GM23248 (cell line): ENCODE results near the gene SPTBN5. TPM values are rescaled to one million over a fixed set of nuclear protein-coding genes. Genes with fewer than 3 reads are reported as not detected.

Experiments used
- DNase-seq: peaks from one replicate; pipeline ENCODE4 v3.0.0-alpha.2; 2015
- H2AFZ ChIP-seq: fragments of 200-600 bp; sonication (generic); 2 replicates; pipeline ENCODE4 v1.6.1; 2016; ENCODE audit warnings: antibody characterized with exemption
- H3F3A ChIP-seq: fragments of 200-600 bp; sonication (generic); 2 replicates; pipeline ENCODE4 v1.6.1; 2016; ENCODE audit warnings: mild to moderate bottlenecking, antibody characterized with exemption, mixed run types; ENCODE audit not compliant: insufficient read depth
- H3K27ac ChIP-seq: fragments of 200-600 bp; sonication (generic); 2 replicates; pipeline ENCODE4 v1.5.1; 2016; ENCODE audit warnings: mild to moderate bottlenecking
- H3K27me3 ChIP-seq: fragments of 200-600 bp; sonication (generic); replicated peaks from 2 replicates; pipeline ENCODE4 v1.6.1; 2016; ENCODE audit warnings: mild to moderate bottlenecking; ENCODE audit not compliant: insufficient read depth
- H3K36me3 ChIP-seq: fragments of 200-600 bp; sonication (generic); 2 replicates; pipeline ENCODE4 v1.6.1; 2016; ENCODE audit warnings: low read depth, mild to moderate bottlenecking
- H3K4me1 ChIP-seq: fragments of 200-600 bp; sonication (generic); 2 replicates; pipeline ENCODE4 v1.6.1; 2016; ENCODE audit warnings: mild to moderate bottlenecking; ENCODE audit not compliant: insufficient read depth
- H3K4me2 ChIP-seq: fragments of 200-600 bp; sonication (generic); one replicate; pipeline ENCODE4 v1.6.1; 2016; ENCODE audit warnings: mild to moderate bottlenecking; ENCODE audit not compliant: unreplicated experiment
- H3K4me3 ChIP-seq: fragments of 200-600 bp; sonication (generic); 2 replicates; pipeline ENCODE4 v1.5.1; 2016; ENCODE audit warnings: mild to moderate bottlenecking
- H3K79me2 ChIP-seq: fragments of 200-600 bp; sonication (generic); 2 replicates; pipeline ENCODE4 v1.6.1; 2016; ENCODE audit warnings: mild to moderate bottlenecking; ENCODE audit not compliant: insufficient read depth
- H3K9ac ChIP-seq: fragments of 200-600 bp; sonication (generic); 2 replicates; pipeline ENCODE4 v1.6.1; 2016; ENCODE audit warnings: mild to moderate bottlenecking
- H3K9me2 ChIP-seq: fragments of 200-600 bp; sonication (generic); 2 replicates; pipeline ENCODE4 v1.6.1; 2016; ENCODE audit warnings: mixed run types, mild to moderate bottlenecking, moderate library complexity; ENCODE audit not compliant: insufficient read depth
- H3K9me3 ChIP-seq: fragments of 200-600 bp; sonication (generic); one replicate; pipeline ENCODE4 v1.6.1; 2017; ENCODE audit warnings: low read depth
- H4K20me1 ChIP-seq: fragments of 200-600 bp; sonication (generic); 2 replicates; pipeline ENCODE4 v1.6.0; 2016; ENCODE audit not compliant: insufficient read depth
- EZH2 ChIP-seq: fragments of 200-600 bp; sonication (generic); IDR thresholded peaks from 2 replicates; pipeline ENCODE4 v1.6.1; 2018; ENCODE audit warnings: antibody characterized with exemption, mild to moderate bottlenecking; ENCODE audit not compliant: insufficient read depth, poor library complexity, severe bottlenecking
- EZH2phosphoT487 ChIP-seq: fragments of 200-600 bp; sonication (generic); IDR thresholded peaks from 2 replicates; pipeline ENCODE4 v1.6.1; 2018; ENCODE audit warnings: antibody characterized with exemption, moderate library complexity, mild to moderate bottlenecking, low read depth; ENCODE audit not compliant: insufficient read depth
- WGBS, 2 experiments: methylation state at CpG; one replicate each; pipeline ENCODE4 v1.1.6; 2015 to 2017; ENCODE audit warnings: low lambda C conversion rate in 2 of 2, low coverage in 1 of 2; ENCODE audit errors: missing lambda C conversion rate in 2 of 2; 5-methylcytosine and 5-hydroxymethylcytosine counted together
- in situ Hi-C: fragments of 300-500 bp; cut with MboI; formaldehyde crosslinking; loops from 2 replicates; pipeline ENCODE4 v1.15.0; 2020
- polyA plus RNA-seq: library from polyadenylated mRNA; unstranded; fragments of >200 nt; fragmentation: Nextera tagmentation; extraction: Ambion mirVana; gene quantifications from 2 replicates; pipeline ENCODE4 v1.2.1, GENCODE V29; 2016
- total RNA-seq: library from RNA; depleted of rRNA; stranded (reverse); fragments of >200 nt; shearing (Covaris generic); gene quantifications from 2 replicates; pipeline ENCODE4 v1.2.3, GENCODE V29; 2014

SPTBN5 gene
- total and polyA plus RNA-seq, 2 experiments from 2014 or later, result 0.03 to 0.11 TPM

DNA sequence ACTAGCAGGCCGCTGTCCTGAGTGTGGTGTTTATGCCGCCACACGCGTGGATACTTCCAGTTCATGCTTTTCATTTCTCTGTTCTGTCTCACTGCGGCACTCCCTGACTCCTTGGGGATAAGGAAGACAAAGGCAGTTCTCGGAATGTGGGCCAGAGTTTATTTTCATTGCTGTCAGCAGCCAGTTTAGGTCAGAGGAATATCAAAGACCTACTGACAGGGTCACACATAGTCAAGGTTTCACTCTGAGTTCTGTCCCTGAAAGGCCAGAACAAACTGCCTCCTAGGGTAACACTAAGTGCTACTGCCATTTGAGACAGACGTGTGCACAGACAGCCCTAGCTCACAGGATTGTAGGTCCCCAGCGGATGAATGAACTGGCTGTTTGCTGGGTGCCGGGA, 27.3 kb upstream of the SPTBN5 start:
- in situ Hi-C loops, result no loop called here
- Histone ChIP-seq H3K36me3 (no peaks in the 10 kb centered on the region), H2AFZ (no peak overlapping the region), H3K4me3 (no peak overlapping the region), H3K9ac (no peak overlapping the region), H3K4me2 (no peak overlapping the region), H3K4me1 (peaks cover 8% of the 10 kb centered on the region), H3K27me3 (no peaks in the 10 kb centered on the region), H3F3A (peaks cover 5% of the 10 kb centered on the region), H3K79me2 (peaks cover 5% of the 10 kb centered on the region), H4K20me1 (no peaks in the 10 kb centered on the region), H3K9me2 (no peaks in the 10 kb centered on the region), H3K27ac (no peak overlapping the region), H3K9me3 (no peaks in the 10 kb centered on the region)
- TF ChIP-seq EZH2phosphoT487 (no peak), EZH2 (no peak)
- DNase-seq, result no peak
- WGBS, 2 experiments, result 92 to 96% methylated on average over 9 of the region's 9 CpGs

DNA sequence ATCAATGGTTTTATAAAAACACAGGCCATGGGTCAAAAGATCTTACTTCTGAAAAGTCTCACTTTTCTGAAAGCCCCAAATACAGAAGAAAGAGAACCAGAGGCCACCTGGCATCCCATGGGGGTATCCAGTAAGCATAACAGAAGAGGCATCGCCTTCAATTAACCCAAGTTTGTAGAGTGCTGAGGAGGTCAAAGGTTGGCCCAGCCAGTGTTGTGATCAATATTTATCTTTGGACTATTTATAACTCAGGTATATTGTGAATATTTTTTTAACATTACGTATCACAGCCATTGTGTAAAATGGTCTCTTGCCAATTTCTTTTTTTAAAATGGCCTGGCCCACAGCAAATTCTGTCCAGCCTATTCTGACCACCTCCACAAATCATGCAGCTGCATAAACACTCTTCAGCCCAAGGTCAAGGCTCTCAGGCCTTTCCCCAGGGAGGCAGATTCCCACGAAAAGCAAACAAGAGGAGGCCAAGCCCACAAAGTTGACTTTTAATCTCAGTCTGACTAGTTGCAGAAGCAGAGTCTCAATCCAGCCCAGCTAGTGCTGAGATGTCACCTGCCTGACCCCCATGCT, 26.2 kb upstream of the SPTBN5 start:
- TF ChIP-seq EZH2 (no peak), EZH2phosphoT487 (no peak)
- H3K27me3 ChIP-seq, result no peaks in the 10 kb centered on the region
- no peaks in the 10 kb centered on the region for H3K9me3 ChIP-seq
- 92 to 95% methylated on average over 3 of the region's 3 CpGs for WGBS, 2 experiments
- H3K4me2 ChIP-seq, result no peak overlapping the region
- H3K9me2 ChIP-seq, result no peaks in the 10 kb centered on the region
- H3F3A ChIP-seq, result peaks cover 5% of the 10 kb centered on the region; the same call in 1 of the 2 replicates
- no peak for DNase-seq
- H3K27ac ChIP-seq, result no peak overlapping the region
- no peak overlapping the region for H3K4me3 ChIP-seq
- in situ Hi-C loops, result no loop called here
- H2AFZ ChIP-seq, result no peak overlapping the region
- peaks cover 6% of the 10 kb centered on the region for H3K79me2 ChIP-seq
- no peaks in the 10 kb centered on the region for H3K36me3 ChIP-seq
- peaks cover 7% of the 10 kb centered on the region; the same call in 1 of the 2 replicates for H3K4me1 ChIP-seq
- H3K9ac ChIP-seq, result no peak overlapping the region
- H4K20me1 ChIP-seq, result no peaks in the 10 kb centered on the region

DNA sequence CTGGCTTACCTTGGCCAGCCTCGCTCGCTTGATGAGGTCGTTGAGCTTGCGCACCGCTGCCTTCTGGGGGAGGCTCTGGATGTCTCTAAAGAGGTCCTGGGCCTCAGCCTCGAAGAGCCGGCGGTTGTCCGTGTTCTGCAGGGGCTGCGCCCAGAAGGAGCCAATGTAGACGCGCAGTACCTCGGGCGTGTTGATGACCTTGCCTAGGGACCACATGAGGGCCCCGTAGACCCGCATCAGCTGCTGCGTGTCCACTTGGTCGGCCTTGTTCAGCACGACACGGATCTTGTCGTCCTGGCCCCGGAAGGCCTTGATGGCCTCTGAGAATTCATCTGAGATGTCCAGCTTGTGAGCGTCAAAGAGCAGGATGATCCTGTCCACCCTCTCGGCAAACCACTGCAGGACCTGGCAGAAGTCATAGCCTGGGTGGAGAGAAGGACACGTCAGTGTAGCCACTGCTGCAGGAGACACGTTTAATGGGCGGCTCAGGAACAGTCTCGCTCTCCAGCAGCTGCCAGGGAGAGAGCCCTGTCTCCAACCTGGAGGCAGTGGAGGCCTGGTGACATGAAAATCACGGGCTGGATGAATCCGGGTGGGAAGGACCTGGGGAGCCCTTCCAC, 25.5 kb upstream of the SPTBN5 start:
- H3K9me2 ChIP-seq, result no peaks in the 10 kb centered on the region
- H3K4me1 ChIP-seq, result peaks cover 7% of the 10 kb centered on the region; the same call in 1 of the 2 replicates
- H3K9ac ChIP-seq, result no peak overlapping the region
- H2AFZ ChIP-seq, result no peak overlapping the region
- H3K4me2 ChIP-seq, result no peak overlapping the region
- in situ Hi-C loops, result no loop called here
- no peaks in the 10 kb centered on the region for H4K20me1 ChIP-seq
- H3K79me2 ChIP-seq, result peaks cover 6% of the 10 kb centered on the region
- TF ChIP-seq EZH2phosphoT487, result no peak
- no peak for TF ChIP-seq EZH2
- no peaks in the 10 kb centered on the region for H3K36me3 ChIP-seq
- WGBS, 2 experiments, result 94% methylated on average over 29 to 30 of the region's 30 CpGs
- no peaks in the 10 kb centered on the region for H3K9me3 ChIP-seq
- no peak overlapping the region for H3K27ac ChIP-seq
- H3F3A ChIP-seq, result peaks cover 5% of the 10 kb centered on the region; the same call in 1 of the 2 replicates
- no peak for DNase-seq
- H3K4me3 ChIP-seq, result no peak overlapping the region
- H3K27me3 ChIP-seq, result no peaks in the 10 kb centered on the region

DNA sequence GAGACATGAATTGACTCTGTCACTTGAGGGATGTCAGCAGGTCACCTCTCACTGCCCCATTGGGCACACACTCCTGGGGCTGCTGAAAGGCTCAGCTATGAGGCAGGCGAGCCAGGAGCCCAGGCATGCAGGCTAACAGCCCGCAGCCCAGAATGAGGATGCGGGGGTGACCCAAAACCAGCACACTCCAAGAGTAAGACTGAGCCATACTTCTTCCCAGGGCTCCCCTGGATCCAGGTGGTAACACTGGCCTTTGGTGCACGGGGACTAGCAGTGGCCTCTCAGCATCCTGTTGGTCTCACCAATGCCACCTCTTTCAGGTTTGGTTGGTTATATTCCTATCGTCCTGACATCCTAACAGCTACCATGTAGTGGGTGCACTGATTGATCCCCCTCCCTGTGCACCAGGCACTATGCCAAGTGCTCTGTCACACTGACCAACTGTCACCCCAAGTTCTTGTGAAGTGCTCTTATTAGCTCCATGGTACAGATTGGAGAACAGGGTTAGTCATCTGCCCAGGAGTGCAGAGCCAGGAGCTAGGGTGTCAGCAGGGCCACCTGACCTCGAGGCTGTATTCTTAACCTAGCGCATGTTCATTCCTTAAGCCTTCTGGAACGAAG, 24.8 kb upstream of the SPTBN5 start:
- Histone ChIP-seq H4K20me1 (no peaks in the 10 kb centered on the region), H3K4me1 (peaks cover 7% of the 10 kb centered on the region; the same call in 1 of the 2 replicates), H3K4me3 (no peak overlapping the region), H3K27ac (no peak overlapping the region), H3K79me2 (peaks cover 6% of the 10 kb centered on the region), H3F3A (peaks cover 5% of the 10 kb centered on the region; the same call in 1 of the 2 replicates), H3K9me2 (no peaks in the 10 kb centered on the region), H3K9ac (no peak overlapping the region), H3K36me3 (no peaks in the 10 kb centered on the region), H3K4me2 (no peak overlapping the region), H2AFZ (no peak overlapping the region), H3K9me3 (no peaks in the 10 kb centered on the region), H3K27me3 (no peaks in the 10 kb centered on the region)
- 91 to 95% methylated on average over 8 of the region's 8 CpGs for WGBS, 2 experiments
- TF ChIP-seq EZH2 (no peak), EZH2phosphoT487 (no peak)
- DNase-seq, result no peak
- in situ Hi-C loops, result no loop called here
